ENCODE data around the gene TMEM44.

TMEM44 gene

DNA sequence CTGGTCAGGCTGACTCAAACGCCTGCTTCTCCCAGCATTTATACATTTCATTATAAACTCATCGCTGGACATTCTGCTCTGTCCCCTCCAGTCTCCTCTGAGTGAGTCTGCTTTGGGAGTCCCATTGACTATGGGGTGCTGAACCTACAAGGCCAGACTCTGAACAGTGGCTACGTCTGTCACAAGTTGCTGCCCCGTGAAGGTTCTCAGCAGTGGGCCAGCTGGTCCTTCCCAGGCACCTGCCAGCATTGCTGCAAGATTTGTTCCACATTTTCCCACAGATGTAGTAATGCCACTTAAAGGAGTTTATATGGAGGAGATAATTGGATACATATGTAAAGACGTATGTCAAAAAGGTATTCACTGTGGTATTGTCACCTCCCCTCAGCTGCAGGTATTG, 73.7 kb downstream of the TMEM44 start:
- no peaks in the 10 kb centered on the region for H3K36me3 ChIP-seq
- no peak for DNase-seq
- H3K27me3 ChIP-seq (ENCODE audit: insufficient read depth, low read depth, severe bottlenecking), result no peaks in the 10 kb centered on the region
- H3K4me3 ChIP-seq (ENCODE audit: low read depth, low read length), result no peak overlapping the region
- TF ChIP-seq, protein P1, sequence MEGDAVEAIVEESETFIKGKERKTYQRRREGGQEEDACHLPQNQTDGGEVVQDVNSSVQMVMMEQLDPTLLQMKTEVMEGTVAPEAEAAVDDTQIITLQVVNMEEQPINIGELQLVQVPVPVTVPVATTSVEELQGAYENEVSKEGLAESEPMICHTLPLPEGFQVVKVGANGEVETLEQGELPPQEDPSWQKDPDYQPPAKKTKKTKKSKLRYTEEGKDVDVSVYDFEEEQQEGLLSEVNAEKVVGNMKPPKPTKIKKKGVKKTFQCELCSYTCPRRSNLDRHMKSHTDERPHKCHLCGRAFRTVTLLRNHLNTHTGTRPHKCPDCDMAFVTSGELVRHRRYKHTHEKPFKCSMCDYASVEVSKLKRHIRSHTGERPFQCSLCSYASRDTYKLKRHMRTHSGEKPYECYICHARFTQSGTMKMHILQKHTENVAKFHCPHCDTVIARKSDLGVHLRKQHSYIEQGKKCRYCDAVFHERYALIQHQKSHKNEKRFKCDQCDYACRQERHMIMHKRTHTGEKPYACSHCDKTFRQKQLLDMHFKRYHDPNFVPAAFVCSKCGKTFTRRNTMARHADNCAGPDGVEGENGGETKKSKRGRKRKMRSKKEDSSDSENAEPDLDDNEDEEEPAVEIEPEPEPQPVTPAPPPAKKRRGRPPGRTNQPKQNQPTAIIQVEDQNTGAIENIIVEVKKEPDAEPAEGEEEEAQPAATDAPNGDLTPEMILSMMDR (IDR thresholded peaks at IDR 0.05; ENCODE audit: low read depth, low read length), result no peak
- no peaks in the 10 kb centered on the region for H3K9me3 ChIP-seq (ENCODE audit: severe bottlenecking)
- H3K27ac ChIP-seq, result no peak overlapping the region

DNA sequence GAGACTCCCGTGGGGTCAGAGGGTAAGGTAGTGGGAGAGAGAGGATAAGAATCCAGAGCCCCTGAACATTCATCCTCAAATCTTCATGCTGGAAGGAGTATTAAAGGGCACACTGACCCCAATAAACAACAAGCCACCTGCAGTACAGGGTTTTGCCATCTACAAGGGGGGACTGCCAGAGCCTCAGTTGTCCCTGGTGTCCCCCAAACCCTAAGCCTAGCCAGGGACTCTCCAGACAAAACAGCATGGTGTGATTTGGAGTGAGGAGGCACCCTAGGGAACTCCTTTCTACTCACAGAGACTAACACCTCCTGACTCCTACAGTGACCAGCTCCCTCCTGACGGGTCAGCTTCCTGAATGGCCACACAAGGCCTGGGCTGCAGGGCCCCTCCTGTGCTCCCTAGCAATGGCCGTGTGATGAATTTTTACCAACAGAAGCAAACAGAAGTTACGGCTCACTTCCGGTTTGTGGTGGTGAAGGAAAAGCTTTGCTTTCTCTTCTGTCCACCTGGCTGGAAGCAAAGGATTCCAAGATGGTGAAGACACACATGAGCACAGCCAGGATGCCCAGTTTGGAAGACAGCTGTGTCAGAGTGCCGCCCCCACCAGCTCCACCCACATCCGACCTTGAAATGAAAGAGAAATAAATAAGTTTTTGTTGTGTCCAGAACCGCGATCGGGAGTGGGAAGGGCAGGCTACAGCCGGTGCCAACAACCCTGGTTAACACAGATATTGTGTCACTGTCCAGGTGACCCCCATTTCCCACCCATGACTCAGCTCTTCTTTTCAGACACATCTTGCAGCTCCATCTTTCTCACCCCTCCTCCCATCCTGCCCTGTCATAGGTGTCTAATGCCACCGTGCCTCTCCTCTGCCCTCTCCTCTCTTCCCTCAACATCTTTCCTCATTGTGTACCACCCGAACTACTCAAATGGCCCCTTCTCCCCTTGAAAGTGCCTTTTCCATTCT, 76.8 kb downstream of the TMEM44 start:
- Histone ChIP-seq H3K9me3 (ENCODE audit: severe bottlenecking) (no peaks in the 10 kb centered on the region), H3K4me3 (ENCODE audit: low read depth, low read length) (no peak overlapping the region), H3K27me3 (ENCODE audit: insufficient read depth, low read depth, severe bottlenecking) (no peaks in the 10 kb centered on the region), H3K27ac (no peak overlapping the region), H3K36me3 (no peaks in the 10 kb centered on the region)
- TF ChIP-seq, protein P1 (IDR thresholded peaks at IDR 0.05; ENCODE audit: low read depth, low read length), result no peak
- no peak for DNase-seq

GRCh38 chr3:194555175-194556062, 77.8 kb downstream of the TMEM44 start:
- H3K27ac ChIP-seq, result no peak overlapping the region

GRCh38 chr3:194554473-194555123, 78.6 kb downstream of the TMEM44 start:
- no peak overlapping the region for H3K4me3 ChIP-seq (ENCODE audit: low read depth, low read length)
- no peak for DNase-seq
- no peaks in the 10 kb centered on the region for H3K27me3 ChIP-seq (ENCODE audit: insufficient read depth, low read depth, severe bottlenecking)
- no peak overlapping the region for H3K27ac ChIP-seq
- no peaks in the 10 kb centered on the region for H3K9me3 ChIP-seq (ENCODE audit: severe bottlenecking)
- H3K36me3 ChIP-seq, result no peaks in the 10 kb centered on the region
- TF ChIP-seq, protein P1 (IDR thresholded peaks at IDR 0.05; ENCODE audit: low read depth, low read length), result no peak

More at GRCh38 chr3:194555175-194556062, 77.8 kb downstream of the TMEM44 start:
- no peak for DNase-seq
- H3K9me3 ChIP-seq (ENCODE audit: severe bottlenecking), result no peaks in the 10 kb centered on the region
- H3K27me3 ChIP-seq (ENCODE audit: insufficient read depth, low read depth, severe bottlenecking), result no peaks in the 10 kb centered on the region
- TF ChIP-seq, protein P1 (IDR thresholded peaks at IDR 0.05; ENCODE audit: low read depth, low read length), result no peak
- H3K4me3 ChIP-seq (ENCODE audit: low read depth, low read length), result no peak overlapping the region
- H3K36me3 ChIP-seq, result no peaks in the 10 kb centered on the region

DNA sequence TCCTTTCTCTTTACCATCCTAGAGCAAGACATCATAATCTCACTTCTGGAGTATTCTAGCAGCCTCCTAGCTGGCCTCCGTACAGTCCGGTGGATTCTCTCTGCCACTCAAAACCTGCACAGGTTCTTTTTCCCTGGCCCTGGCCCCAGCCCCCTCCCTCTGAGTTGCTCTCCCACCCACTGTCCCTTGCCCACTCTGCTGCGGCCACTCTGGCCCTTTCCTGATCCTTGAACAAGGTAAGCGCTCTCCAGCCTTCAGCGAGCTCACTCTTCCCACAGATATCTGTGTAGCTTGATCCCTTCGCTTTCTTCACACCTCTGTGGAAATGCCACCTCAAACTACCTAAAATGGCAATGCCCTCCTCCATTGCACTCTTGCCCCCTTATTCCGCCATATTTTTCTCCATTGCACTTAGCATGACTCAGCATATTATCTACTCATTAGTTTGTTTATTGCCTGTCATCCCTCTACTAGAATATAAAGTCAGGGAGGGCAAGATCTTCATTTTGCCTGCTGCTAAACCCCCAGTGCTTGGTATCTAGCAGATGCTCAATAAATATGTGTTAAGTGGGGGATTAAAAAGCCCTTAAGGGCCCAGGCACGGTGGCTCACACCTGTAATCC, 80.8 kb downstream of the TMEM44 start:
- TF ChIP-seq, protein P1 (IDR thresholded peaks at IDR 0.05; ENCODE audit: low read depth, low read length), result no peak
- H3K27ac ChIP-seq, result no peak overlapping the region
- H3K27me3 ChIP-seq (ENCODE audit: insufficient read depth, low read depth, severe bottlenecking), result no peaks in the 10 kb centered on the region
- no peaks in the 10 kb centered on the region for H3K9me3 ChIP-seq (ENCODE audit: severe bottlenecking)
- no peaks in the 10 kb centered on the region for H3K36me3 ChIP-seq
- no peak for DNase-seq
- no peak overlapping the region for H3K4me3 ChIP-seq (ENCODE audit: low read depth, low read length)

Data from WERI-Rb-1 (cell line).